Uterine smooth muscle cell (primary cell): ENCODE measurements around the gene ZYG11B. TPM values are rescaled to one million over a fixed set of nuclear protein-coding genes. Genes with fewer than 3 reads are reported as not detected.

Experiments
- total RNA-seq: library from RNA; depleted of rRNA; stranded (reverse); fragments of >200 nt; gene quantifications from 2 replicates; pipeline ENCODE4 v1.2.3, GENCODE V29; 2014

The ZYG11B gene
- 58.9 and 63.9 TPM in 2 replicates for total RNA-seq

GRCh38 chr1:52726265-52727113 lies at the start of gene ZYG11B:
ZYG11B (plus strand) TSS chr1:52726453; CDS start chr1:52726654, 201 bp downstream.

GRCh38 chr1:52697795-52698674 lies 28.2 kb upstream of the ZYG11B start, which contains the start of gene COA7:
COA7 (minus strand) TSS chr1:52698347; CDS start chr1:52698326, 21 bp downstream.

GRCh38 chr1:52842643-52843310 lies 116.5 kb downstream of the ZYG11B start, which contains the start of gene ZYG11A:
ZYG11A (plus strand) TSS chr1:52842760; CDS start chr1:52842884, 124 bp downstream.

Other genes starting within 250 kb of the ZYG11B start
- gene TUT4, start 173.4 kb upstream of the ZYG11B start, total RNA-seq: 34.7 and 40.2 TPM in 2 replicates
- gene GPX7, start 124.1 kb upstream of the ZYG11B start, total RNA-seq: 9.7 and 11.7 TPM in 2 replicates
- gene SHISAL2A, start 93.3 kb upstream of the ZYG11B start, total RNA-seq: not detected in 2 replicates
- gene COA7, start 28.1 kb upstream of the ZYG11B start, total RNA-seq: 15.5 and 18.0 TPM in 2 replicates
- gene ZYG11A, start 116.3 kb downstream of the ZYG11B start, total RNA-seq: 0.50 and 2.0 TPM in 2 replicates
- gene ECHDC2, start 195.3 kb downstream of the ZYG11B start, total RNA-seq: 29.9 and 42.2 TPM in 2 replicates
- 167 and 245 TPM in 2 replicates for gene SCP2, start 200.8 kb downstream of the ZYG11B start, total RNA-seq